BLaER1 treated with 17β-estradiol and CSF1 and Interleukin-3, amounts not matched to agents 10 nM and 100 nM (cell line): ENCODE results near the gene MACROD1.
"Not testable (repeated sequence)": the region's sequence is repeated elsewhere in the genome, so short reads cannot be mapped to it uniquely, and the experiment has no call there.

Experiments used
- H3K27ac ChIP-seq, 11 experiments: shearing (Covaris generic); formaldehyde crosslinking; 2 replicates each; pipeline ENCODE4 v1.8.1; 2022
- H3K27me3 ChIP-seq, 11 experiments: shearing (Covaris generic); formaldehyde crosslinking; 2 replicates each; pipeline ENCODE4 v1.8.1; 2022
- H3K36me3 ChIP-seq, 11 experiments: shearing (Covaris generic); formaldehyde crosslinking; 2 replicates each; pipeline ENCODE4 v1.8.1; 2022
- H3K4me1 ChIP-seq, 10 experiments: shearing (Covaris generic); formaldehyde crosslinking; 2 replicates each; pipeline ENCODE4 v1.8.1; 2022
- H3K4me2 ChIP-seq, 11 experiments: shearing (Covaris generic); formaldehyde crosslinking; 2 replicates each; pipeline ENCODE4 v1.8.1; 2022
- H3K4me3 ChIP-seq, 10 experiments: shearing (Covaris generic); formaldehyde crosslinking; 2 replicates each; pipeline ENCODE4 v1.8.1; 2022
- H3K9ac ChIP-seq, 11 experiments: shearing (Covaris generic); formaldehyde crosslinking; 2 replicates each; pipeline ENCODE4 v1.8.1; 2022
- H3K9me3 ChIP-seq, 11 experiments: shearing (Covaris generic); formaldehyde crosslinking; replicated peaks in 1 of 11; 2 replicates each; pipeline ENCODE4 v1.8.1; 2022
- H4K20me1 ChIP-seq, 11 experiments: shearing (Covaris generic); formaldehyde crosslinking; 2 replicates each; pipeline ENCODE4 v1.8.1; 2022
- Cebpa-rat ChIP-seq, 11 experiments: shearing (Covaris generic); IDR thresholded peaks; 2 replicates each; pipeline ENCODE4 v1.8.1; 2022

MACROD1 gene

DNA sequence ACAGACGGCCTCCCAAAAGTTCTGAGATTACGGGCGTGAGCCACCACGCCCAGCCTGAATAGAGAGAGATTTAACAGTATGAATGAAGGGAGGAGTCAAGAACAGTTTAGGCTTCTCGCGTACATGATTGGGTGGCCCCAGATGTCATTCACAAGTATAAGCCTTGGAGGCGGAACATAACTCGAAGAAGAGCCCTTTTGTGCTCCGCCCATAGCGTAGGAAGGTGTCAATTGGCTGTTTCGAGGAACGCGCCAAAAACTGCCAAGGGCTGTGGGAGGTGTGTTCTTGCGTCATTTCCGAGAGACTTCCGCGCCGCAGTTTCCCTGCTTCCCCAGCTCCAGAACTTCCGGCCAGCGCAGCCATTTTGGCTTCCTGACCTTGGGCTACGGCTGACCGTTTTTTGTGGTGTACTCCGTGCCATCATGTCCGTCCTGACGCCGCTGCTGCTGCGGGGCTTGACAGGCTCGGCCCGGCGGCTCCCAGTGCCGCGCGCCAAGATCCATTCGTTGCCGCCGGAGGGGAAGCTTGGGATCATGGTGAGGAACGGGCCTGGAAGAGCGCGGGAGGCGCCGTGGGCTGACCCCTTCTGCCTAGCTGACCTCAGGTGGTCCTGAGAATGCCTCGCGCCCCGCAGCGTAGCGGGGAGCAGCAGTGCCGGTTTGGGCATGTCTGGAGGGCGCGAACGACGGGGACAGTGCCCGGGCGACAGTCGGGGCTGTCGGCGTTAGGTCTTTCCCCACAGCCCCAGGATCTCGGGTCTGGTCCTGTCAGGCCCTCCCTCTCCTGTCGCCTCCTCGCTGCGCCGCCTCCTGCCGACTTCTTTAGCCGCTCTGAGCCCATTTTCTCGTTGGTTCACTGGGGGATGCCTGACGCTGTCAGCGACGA, 191.4 kb downstream of the MACROD1 start, which contains the start of gene COX8A:
Gene COX8A, plus strand, starts transcription at position 362 of the 885 bp plus-strand sequence. Its CDS starts 61 bp downstream, at position 423.
- Histone ChIP-seq H3K4me1 (peaks cover 21 to 58% (median 38%) of the 10 kb centered on the region in 10 experiments), H3K4me2 (peak within 1 kb of the TSS; percentile 84 to 98 (median 93)), H3K4me3 (peak within 1 kb of the TSS; percentile 82 to 97 (median 94)), H3K9ac (peak within 1 kb of the TSS; percentile 92 to 99 (median 97)), H3K36me3 (peaks cover 13 to 40% (median 29%) of the 10 kb centered on the region in 11 experiments; a peak in 21 of 22 replicates), H3K27ac (peak within 1 kb of the TSS; percentile 89 to 99 (median 96)), H3K9me3 (0 out of 22 replicates have a peak, but pooled peaks cover 0 to 8% (median 0%) of the 10 kb centered on the region in 11 experiments), H4K20me1 (peaks cover 11 to 45% (median 38%) of the 10 kb centered on the region in 11 experiments; a peak in 21 of 22 replicates), H3K27me3 (no peaks in the 10 kb centered on the region)
- TF ChIP-seq Cebpa-rat (IDR thresholded peaks at IDR 0.05), result peak in 6 of 11 experiments; percentile 47 to 88 (median 62); a peak in 12 of 22 replicates

DNA sequence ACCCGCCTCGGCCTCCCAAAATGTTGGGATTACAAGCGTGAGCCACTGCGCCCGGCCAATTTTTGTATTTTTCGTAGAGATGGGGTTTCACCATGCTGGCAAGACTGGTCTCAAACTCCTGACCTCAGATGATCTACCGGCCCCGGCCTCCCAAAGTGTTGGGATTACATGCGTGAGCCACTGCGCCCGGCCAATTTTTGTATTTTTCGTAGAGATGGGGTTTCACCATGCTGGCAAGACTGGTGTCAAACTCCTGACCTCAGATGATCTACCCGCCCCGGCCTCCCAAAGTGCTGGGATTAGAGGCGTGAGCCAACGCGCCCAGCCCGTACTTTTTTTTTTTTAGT, 192.0 kb downstream of the MACROD1 start:
- not testable (repeated sequence) for H3K27me3 ChIP-seq, H3K9me3 ChIP-seq
- Histone ChIP-seq H3K27ac (peak overlapping the region in 8 of 11 experiments; percentile 27 to 99 (median 59); a peak in 12 of 22 replicates), H3K4me2 (peak overlapping the region in 9 of 11 experiments; percentile 24 to 74 (median 45); a peak in 12 of 22 replicates), H3K4me1 (peaks cover 21 to 52% (median 36%) of the 10 kb centered on the region in 10 experiments), H4K20me1 (peaks cover 11 to 39% (median 31%) of the 10 kb centered on the region in 11 experiments; a peak in 21 of 22 replicates), H3K36me3 (peaks cover 9 to 34% (median 23%) of the 10 kb centered on the region in 11 experiments; a peak in 21 of 22 replicates), H3K9ac (peak overlapping the region in 4 of 11 experiments; percentile 37 to 99 (median 96); a peak in 2 of 22 replicates), H3K4me3 (peak overlapping the region; percentile 38 to 97 (median 91); a peak in 17 of 20 replicates)

- 0 out of 22 replicates have a peak, but pooled peaks cover 0 to 8% (median 0%) of the 10 kb centered on the region in 11 experiments for H3K9me3 ChIP-seq
- H3K27ac ChIP-seq, result no peak overlapping the region; a peak in 1 of 22 replicates
- no peak for TF ChIP-seq Cebpa-rat (IDR thresholded peaks at IDR 0.05)
- H3K27me3 ChIP-seq, result no peaks in the 10 kb centered on the region
- peaks cover 0 to 4% (median under 1%) of the 10 kb centered on the region in 11 experiments; a peak in 9 of 22 replicates for H3K36me3 ChIP-seq
- H3K4me3 ChIP-seq, result no peak overlapping the region
- H3K4me1 ChIP-seq, result peaks cover 5 to 28% (median 17%) of the 10 kb centered on the region in 10 experiments
- peak overlapping the region in 6 of 11 experiments; percentile 12 to 50 (median 22); a peak in 9 of 22 replicates for H3K4me2 ChIP-seq
- 0 out of 22 replicates have a peak overlapping the region, but pooled peaks of 1 of the 11 experiments have one; percentile 31 for H3K9ac ChIP-seq
- peaks cover 1 to 10% (median 8%) of the 10 kb centered on the region in 11 experiments; a peak in 19 of 22 replicates for H4K20me1 ChIP-seq
Observed at GRCh38 chr11:63970902-63971301, 195.0 kb downstream of the MACROD1 start.

- Histone ChIP-seq H3K36me3 (no peaks in the 10 kb centered on the region), H3K27ac (no peak overlapping the region), H3K4me2 (no peak overlapping the region), H3K4me3 (no peak overlapping the region), H4K20me1 (no peaks in the 10 kb centered on the region), H3K9me3 (0 out of 22 replicates have a peak, but pooled peaks cover 0 to 8% (median 0%) of the 10 kb centered on the region in 11 experiments), H3K9ac (no peak overlapping the region), H3K27me3 (no peaks in the 10 kb centered on the region), H3K4me1 (peaks cover 0 to 20% (median 15%) of the 10 kb centered on the region in 10 experiments; a peak in 17 of 20 replicates)
- no peak for TF ChIP-seq Cebpa-rat (IDR thresholded peaks at IDR 0.05)
Observed at GRCh38 chr11:63969461-63969860, 196.5 kb downstream of the MACROD1 start.

GRCh38 chr11:63966444-63966843, 199.5 kb downstream of the MACROD1 start:
- no peaks in the 10 kb centered on the region for H3K36me3 ChIP-seq
- H4K20me1 ChIP-seq, result no peaks in the 10 kb centered on the region

DNA sequence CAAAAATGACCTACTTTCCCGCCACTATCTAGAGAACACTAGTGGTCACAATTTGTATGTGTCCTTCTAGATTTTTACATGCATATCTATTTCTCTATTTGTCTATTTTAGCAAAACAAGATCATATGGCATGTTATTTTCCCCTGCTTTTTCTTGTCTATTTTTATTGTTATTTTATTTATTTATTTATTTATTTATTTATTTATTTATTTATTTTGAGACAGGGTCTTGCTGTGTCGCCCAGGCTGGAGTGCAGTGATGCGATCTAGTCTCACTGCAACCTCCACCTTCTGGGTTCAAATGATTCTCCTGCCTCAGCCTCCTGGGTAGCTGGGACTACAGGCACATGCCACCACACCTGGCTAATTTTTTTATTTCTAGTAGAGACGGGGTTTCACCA, 202.0 kb downstream of the MACROD1 start:
- H3K9ac ChIP-seq, H3K9me3 ChIP-seq, H3K36me3 ChIP-seq, H3K27me3 ChIP-seq, H3K4me3 ChIP-seq, H4K20me1 ChIP-seq, H3K27ac ChIP-seq: not testable (repeated sequence)
- H3K4me2 ChIP-seq, result peak overlapping the region in 5 of 11 experiments; percentile 34 to 67 (median 58); a peak in 8 of 22 replicates
- H3K4me1 ChIP-seq, result peaks cover 0 to 46% (median 18%) of the 10 kb centered on the region in 10 experiments; a peak in 13 of 20 replicates

More at GRCh38 chr11:63966444-63966843, 199.5 kb downstream of the MACROD1 start:
- H3K4me3 ChIP-seq, result no peak overlapping the region
- H3K9me3 ChIP-seq, result no peaks in the 10 kb centered on the region
- no peak overlapping the region for H3K9ac ChIP-seq
- no peak for TF ChIP-seq Cebpa-rat (IDR thresholded peaks at IDR 0.05)
- H3K27me3 ChIP-seq, result no peaks in the 10 kb centered on the region
- no peak overlapping the region for H3K27ac ChIP-seq
- peaks cover 0 to 44% (median 28%) of the 10 kb centered on the region in 10 experiments; a peak in 19 of 20 replicates for H3K4me1 ChIP-seq
- H3K4me2 ChIP-seq, result no peak overlapping the region

DNA sequence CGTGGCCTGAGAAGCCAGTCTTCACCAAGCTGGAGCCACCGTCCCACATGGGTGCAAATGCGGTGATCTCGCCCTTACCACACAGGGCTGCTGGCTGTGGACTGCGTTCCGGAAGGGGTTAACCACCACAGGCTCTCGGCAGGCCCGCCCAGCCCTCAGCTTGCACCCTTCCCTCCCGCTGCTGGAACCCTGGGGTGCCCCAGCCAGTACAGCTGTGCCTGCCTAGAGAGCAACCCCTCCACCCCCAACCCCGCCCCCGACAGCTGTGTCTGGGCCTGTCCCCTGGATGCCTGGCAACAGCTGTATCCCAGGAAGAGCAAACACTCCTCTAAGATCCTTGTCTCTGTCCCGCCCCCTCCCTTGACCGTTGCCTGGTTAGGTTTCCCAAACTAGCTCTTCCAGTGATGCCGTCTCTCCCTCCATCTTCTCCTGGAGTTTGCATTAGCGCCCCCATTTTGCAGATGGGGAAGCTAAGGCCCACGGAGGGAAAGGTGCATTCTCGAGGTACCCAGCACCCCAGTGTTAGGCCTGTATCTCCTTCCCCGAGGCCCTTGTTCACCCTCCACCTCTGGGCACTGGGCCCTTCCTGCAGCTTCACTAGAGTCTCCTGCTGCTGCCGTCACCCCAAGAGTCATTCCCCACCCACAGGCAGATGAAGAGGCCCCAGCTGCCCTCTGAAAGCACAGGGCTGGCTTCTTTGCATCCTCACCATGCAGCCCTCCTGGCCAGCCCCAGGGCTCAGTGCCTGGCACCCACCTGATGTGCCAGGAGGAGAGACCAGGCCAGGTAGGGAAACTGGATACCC, 204.1 kb downstream of the MACROD1 start:
- H3K36me3 ChIP-seq, result peaks cover 0 to 20% (median 12%) of the 10 kb centered on the region in 11 experiments; a peak in 16 of 22 replicates
- TF ChIP-seq Cebpa-rat (IDR thresholded peaks at IDR 0.05), result no peak
- H3K27me3 ChIP-seq, result no peaks in the 10 kb centered on the region
- no peak overlapping the region for H3K27ac ChIP-seq
- H3K4me1 ChIP-seq, result peaks cover 0 to 54% (median 18%) of the 10 kb centered on the region in 10 experiments; a peak in 13 of 20 replicates
- no peak overlapping the region; a peak in 1 of 22 replicates for H3K9ac ChIP-seq
- peaks cover 0 to 19% (median 0%) of the 10 kb centered on the region in 11 experiments; a peak in 6 of 22 replicates for H4K20me1 ChIP-seq
- no peaks in the 10 kb centered on the region for H3K9me3 ChIP-seq
- H3K4me3 ChIP-seq, result no peak overlapping the region
- 0 out of 22 replicates have a peak overlapping the region, but pooled peaks of 1 of the 11 experiments have one; percentile 1 for H3K4me2 ChIP-seq

DNA sequence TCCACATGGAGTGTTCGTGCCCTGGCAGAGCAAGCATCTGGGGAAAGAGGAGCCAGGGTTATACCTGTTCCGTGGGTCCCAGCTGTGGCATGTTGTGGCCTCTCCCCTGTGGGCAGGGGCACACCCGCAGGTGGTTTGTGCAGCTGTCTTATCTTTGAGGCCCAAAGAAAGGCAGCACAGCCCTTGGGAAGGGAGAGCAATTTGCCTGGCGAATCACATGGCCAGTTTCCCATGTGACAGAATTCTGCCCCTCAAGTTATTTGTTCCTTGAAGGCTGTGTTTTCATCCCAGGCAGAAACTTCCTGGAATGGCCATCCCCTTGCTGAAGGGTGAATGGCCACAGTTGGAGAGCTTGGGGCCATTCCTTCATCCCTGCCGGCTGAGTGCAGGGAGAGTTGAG, 207.9 kb downstream of the MACROD1 start:
- Histone ChIP-seq H3K27me3 (no peaks in the 10 kb centered on the region), H3K27ac (no peak overlapping the region), H3K4me2 (peak overlapping the region in 1 of 11 experiments; percentile 12; a peak in 1 of 22 replicates), H3K9me3 (no peaks in the 10 kb centered on the region), H3K4me1 (peaks cover 0 to 41% (median 13%) of the 10 kb centered on the region in 10 experiments; a peak in 13 of 20 replicates), H3K4me3 (no peak overlapping the region), H3K9ac (peak overlapping the region in 2 of 11 experiments; percentile 19 to 48; a peak in 2 of 22 replicates), H3K36me3 (peaks cover 36 to 58% (median 49%) of the 10 kb centered on the region in 11 experiments), H4K20me1 (peaks cover 0 to 35% (median 0%) of the 10 kb centered on the region in 11 experiments; a peak in 7 of 22 replicates)
- TF ChIP-seq Cebpa-rat (IDR thresholded peaks at IDR 0.05), result no peak
